HG03108 (cell line): ENCODE results near the gene SPTBN1.

ENCODE experiments used
- ATAC-seq: cut with Tn5 transposase; IDR thresholded peaks from one replicate; pipeline ENCODE4 v1.9.1; 2021; ENCODE audit warnings: moderate library complexity; ENCODE audit not compliant: unreplicated experiment

Gene SPTBN1

GRCh38 chr2:54603796-54604195 lies 147.7 kb downstream of the SPTBN1 start:
- no peak for ATAC-seq

- no peak for ATAC-seq
Observed at GRCh38 chr2:54604871-54605270, 148.7 kb downstream of the SPTBN1 start.

- no peak for ATAC-seq
Observed at GRCh38 chr2:54605836-54606235, 149.7 kb downstream of the SPTBN1 start.

GRCh38 chr2:54606393-54606958 lies 150.3 kb downstream of the SPTBN1 start:
- no peak for ATAC-seq

- no peak for ATAC-seq
Observed at GRCh38 chr2:54608224-54608623, 152.1 kb downstream of the SPTBN1 start.

GRCh38 chr2:54609241-54609640 lies 153.1 kb downstream of the SPTBN1 start:
- no peak for ATAC-seq

GRCh38 chr2:54609647-54610046 lies 153.5 kb downstream of the SPTBN1 start:
- no peak for ATAC-seq

- ATAC-seq, result no peak
Observed at GRCh38 chr2:54610700-54611099, 154.6 kb downstream of the SPTBN1 start.

GRCh38 chr2:54611830-54612545 lies 155.9 kb downstream of the SPTBN1 start:
- ATAC-seq, result no peak

- ATAC-seq, result no peak
Observed at GRCh38 chr2:54613386-54613785, 157.3 kb downstream of the SPTBN1 start.

- peak; percentile 69 for ATAC-seq
Observed at GRCh38 chr2:54613794-54614257, 157.7 kb downstream of the SPTBN1 start.

GRCh38 chr2:54614819-54615218 lies 158.7 kb downstream of the SPTBN1 start:
- no peak for ATAC-seq

GRCh38 chr2:54615832-54616534 lies 159.9 kb downstream of the SPTBN1 start:
- ATAC-seq, result no peak

- no peak for ATAC-seq
Observed at GRCh38 chr2:54617409-54617808, 161.3 kb downstream of the SPTBN1 start.

- ATAC-seq, result no peak
Observed at GRCh38 chr2:54618646-54619565, 162.8 kb downstream of the SPTBN1 start.

GRCh38 chr2:54619660-54620231 lies 163.6 kb downstream of the SPTBN1 start:
- ATAC-seq, result no peak

GRCh38 chr2:54620948-54621347 lies 164.8 kb downstream of the SPTBN1 start:
- ATAC-seq, result no peak

- ATAC-seq, result no peak
Observed at GRCh38 chr2:54624591-54625071, 168.5 kb downstream of the SPTBN1 start.

GRCh38 chr2:54626131-54626530 lies 170.0 kb downstream of the SPTBN1 start:
- ATAC-seq, result no peak

- no peak for ATAC-seq
Observed at GRCh38 chr2:54626884-54627283, 170.8 kb downstream of the SPTBN1 start.
